GM23338 (cell line): Measurements from ENCODE around the gene ISL1. TPM values are rescaled to one million over a fixed set of nuclear protein-coding genes. Genes with fewer than 3 reads are reported as not detected.

Source experiments
- ATAC-seq: fragments of 200-7000 bp; cut with Tn5 transposase; 3 replicates; pipeline ENCODE4 v1.9.1; 2020
- DNase-seq: peaks from one replicate; pipeline ENCODE4 v3.0.0-alpha.2; 2015; ENCODE audit warnings: low spot score
- H2AFZ ChIP-seq: fragments of 200-600 bp; sonication (generic); 2 replicates; pipeline ENCODE4 v1.8.0; 2016; ENCODE audit warnings: antibody characterized with exemption, mild to moderate bottlenecking, moderate library complexity
- H3F3A ChIP-seq: fragments of 200-600 bp; sonication (generic); replicated peaks from 2 replicates; pipeline ENCODE4 v1.8.0; 2017; ENCODE audit warnings: antibody characterized with exemption, mixed run types, low read depth
- H3K27ac ChIP-seq: fragments of 200-600 bp; sonication (generic); 2 replicates; pipeline ENCODE4 v1.6.1; 2016; ENCODE audit warnings: low read depth
- H3K27me3 ChIP-seq: fragments of 200-600 bp; sonication (generic); 2 replicates; pipeline ENCODE4 v1.8.0; 2016; ENCODE audit warnings: mild to moderate bottlenecking, mixed run types, moderate library complexity; ENCODE audit not compliant: insufficient read depth
- H3K36me3 ChIP-seq: fragments of 200-600 bp; sonication (generic); 2 replicates; pipeline ENCODE4 v1.8.0; 2016; ENCODE audit warnings: mild to moderate bottlenecking; ENCODE audit not compliant: insufficient read depth
- H3K4me1 ChIP-seq: fragments of 200-600 bp; sonication (generic); 2 replicates; pipeline ENCODE4 v1.8.0; 2016; ENCODE audit warnings: mild to moderate bottlenecking, moderate library complexity; ENCODE audit not compliant: insufficient read depth
- H3K4me2 ChIP-seq: fragments of 200-600 bp; sonication (generic); 2 replicates; pipeline ENCODE4 v1.7.1; 2017; ENCODE audit warnings: mixed run types
- H3K4me3 ChIP-seq: fragments of 200-600 bp; sonication (generic); 2 replicates; pipeline ENCODE4 v1.6.1; 2016; ENCODE audit warnings: mixed run types
- H3K79me2 ChIP-seq: fragments of 200-600 bp; sonication (generic); replicated peaks from 2 replicates; pipeline ENCODE4 v1.8.0; 2017; ENCODE audit warnings: mild to moderate bottlenecking; ENCODE audit not compliant: insufficient read depth
- H3K9me2 ChIP-seq: fragments of 200-600 bp; sonication (generic); 2 replicates; pipeline ENCODE4 v1.8.0; 2017; ENCODE audit not compliant: insufficient read depth
- H4K20me1 ChIP-seq: fragments of 200-600 bp; sonication (generic); replicated peaks from 2 replicates; pipeline ENCODE4 v1.8.0; 2017; ENCODE audit warnings: mild to moderate bottlenecking; ENCODE audit not compliant: insufficient read depth
- H3K27ac Mint-ChIP-seq: 2 replicates; pipeline ENCODE4 v1.8.0; 2020; ENCODE audit warnings: inconsistent platforms, mild to moderate bottlenecking, moderate library complexity, mixed read lengths
- H3K27me3 Mint-ChIP-seq: 3 replicates; pipeline ENCODE4 v1.8.0; 2022; ENCODE audit warnings: low read depth, mild to moderate bottlenecking, moderate library complexity, mixed read lengths, inconsistent platforms; ENCODE audit not compliant: insufficient read depth, poor library complexity
- H3K36me3 Mint-ChIP-seq: 3 replicates; pipeline ENCODE4 v1.8.0; 2021; ENCODE audit warnings: low read depth, mild to moderate bottlenecking, inconsistent platforms, moderate library complexity, mixed read lengths
- H3K4me1 Mint-ChIP-seq: 3 replicates; pipeline ENCODE4 v1.8.0; 2020; ENCODE audit warnings: mild to moderate bottlenecking, inconsistent platforms, mixed read lengths
- H3K4me3 Mint-ChIP-seq: 3 replicates; pipeline ENCODE4 v1.8.0; 2021; ENCODE audit warnings: moderate library complexity, mild to moderate bottlenecking, inconsistent platforms, mixed read lengths
- H3K9me3 Mint-ChIP-seq: 3 replicates; pipeline ENCODE4 v1.8.0; 2020; ENCODE audit warnings: moderate library complexity, mild to moderate bottlenecking, inconsistent platforms, mixed read lengths
- CREB1 ChIP-seq: fragments of 250-450 bp; sonication (Bioruptor Pico); IDR thresholded peaks from 2 replicates; pipeline ENCODE4 v1.5.0; 2020; ENCODE audit warnings: low read depth, mild to moderate bottlenecking, moderate library complexity
- CTCF ChIP-seq, 2 experiments: fragments of 200-600 bp in 1 of 2; sonication (generic) in 1 of 2; conservative IDR thresholded peaks; 2 replicates each; pipeline versions ENCODE4 v1.5.1 to v1.6.1; 2016 to 2017; ENCODE audit warnings: antibody characterized with exemption in 2 of 2, low read depth in 2 of 2, mild to moderate bottlenecking in 2 of 2, moderate library complexity in 1 of 2
- ETS1 ChIP-seq: IDR thresholded peaks from 2 replicates; pipeline ENCODE4 v1.6.1; 2016; ENCODE audit warnings: antibody characterized with exemption
- EZH2 ChIP-seq: fragments of 200-600 bp; sonication (generic); IDR thresholded peaks from one replicate; pipeline ENCODE4 v1.8.0; 2017; ENCODE audit warnings: antibody characterized with exemption, mild to moderate bottlenecking, low read depth; ENCODE audit not compliant: unreplicated experiment
- EZH2phosphoT487 ChIP-seq: fragments of 200-600 bp; sonication (generic); IDR thresholded peaks from one replicate; pipeline ENCODE4 v1.8.1; 2018; ENCODE audit warnings: antibody characterized with exemption; ENCODE audit not compliant: unreplicated experiment
- JUNB ChIP-seq: IDR thresholded peaks from one replicate; pipeline ENCODE4 v1.6.1; 2016; ENCODE audit warnings: antibody characterized with exemption; ENCODE audit not compliant: unreplicated experiment
- NANOG ChIP-seq: IDR thresholded peaks from 2 replicates; pipeline ENCODE4 v1.6.1; 2016; ENCODE audit warnings: antibody characterized with exemption, borderline replicate concordance
- POLR2AphosphoS5 ChIP-seq: IDR thresholded peaks from 2 replicates; pipeline ENCODE4 v1.6.1; 2016; ENCODE audit warnings: antibody characterized with exemption, low read depth
- REST ChIP-seq: IDR thresholded peaks from one replicate; pipeline ENCODE4 v1.6.1; 2018; ENCODE audit warnings: antibody characterized with exemption; ENCODE audit not compliant: unreplicated experiment
- STAT1 ChIP-seq: IDR thresholded peaks from one replicate; pipeline ENCODE4 v1.6.1; 2016; ENCODE audit warnings: antibody characterized with exemption; ENCODE audit not compliant: unreplicated experiment
- ZNF114 ChIP-seq: fragments of 250-450 bp; sonication (Bioruptor Pico); IDR thresholded peaks from 2 replicates; pipeline ENCODE4 v1.5.0; 2020; ENCODE audit warnings: mild to moderate bottlenecking, moderate library complexity
- ZNF331 ChIP-seq: fragments of 250-450 bp; sonication (Bioruptor Pico); IDR thresholded peaks from 2 replicates; pipeline ENCODE4 v1.5.0; 2020; ENCODE audit warnings: low read depth, mild to moderate bottlenecking, moderate library complexity
- ZNF462 ChIP-seq: fragments of 250-450 bp; sonication (Bioruptor Pico); IDR thresholded peaks from 2 replicates; pipeline ENCODE4 v1.5.0; 2020; ENCODE audit warnings: mild to moderate bottlenecking, moderate library complexity
- polyA plus RNA-seq: library from polyadenylated mRNA; unstranded; fragments of >200 nt; fragmentation: Nextera tagmentation; extraction: Ambion mirVana; gene quantifications from 2 replicates; pipeline ENCODE4 v1.2.1, GENCODE V29; 2016
- total RNA-seq: library from RNA; depleted of rRNA; stranded (reverse); fragments of >200 nt; shearing (Covaris generic); gene quantifications from 2 replicates; pipeline ENCODE4 v1.2.3, GENCODE V29; 2014

The ISL1 gene
- total and polyA plus RNA-seq, 2 experiments from 2014 or later = 0.38 to 0.55 TPM

GRCh38 chr5:51414516-51414915 lies 31.3 kb downstream of the ISL1 start:
- Histone ChIP-seq H3K4me1 (no peaks in the 10 kb centered on the region), H3K9me2 (no peaks in the 10 kb centered on the region), H3K27me3 (no peaks in the 10 kb centered on the region), H4K20me1 (no peaks in the 10 kb centered on the region), H3F3A (no peaks in the 10 kb centered on the region), H3K36me3 (no peaks in the 10 kb centered on the region), H3K27ac (no peak overlapping the region), H2AFZ (no peak overlapping the region), H3K4me2 (no peak overlapping the region), H3K4me3 (no peak overlapping the region), H3K79me2 (no peaks in the 10 kb centered on the region)
- Mint-ChIP-seq H3K4me1 (no peaks in the 10 kb centered on the region), H3K9me3 (no peaks in the 10 kb centered on the region), H3K4me3 (no peak overlapping the region), H3K27ac (no peak overlapping the region), H3K27me3 (no peaks in the 10 kb centered on the region), H3K36me3 (no peaks in the 10 kb centered on the region)
- no peak for ATAC-seq
- no peak for DNase-seq
- TF ChIP-seq CTCF (conservative IDR thresholded peaks at IDR 0.05; ENCODE audit: low read depth in 2 of 2) (no peak), NANOG (no peak), EZH2phosphoT487 (no peak), POLR2AphosphoS5 (no peak), JUNB (no peak), ZNF462 (CRISPR knock-in tag) (no peak), CREB1 (no peak), EZH2 (no peak), STAT1 (no peak), ETS1 (no peak), REST (no peak), ZNF114 (CRISPR knock-in tag) (no peak), ZNF331 (CRISPR knock-in tag) (no peak)
